Activated CD4-positive, alpha-beta T cell treated with anti-CD3 and anti-CD28 coated beads for 24 hours (primary cell): Measurements from ENCODE around the gene SCTR.

Experiments
- DNase-seq, 2 donors: peaks; one replicate each; pipeline ENCODE4 v3.0.0-alpha.2; 2020; ENCODE audit warnings: low read depth in 2 of 2

SCTR gene

DNA sequence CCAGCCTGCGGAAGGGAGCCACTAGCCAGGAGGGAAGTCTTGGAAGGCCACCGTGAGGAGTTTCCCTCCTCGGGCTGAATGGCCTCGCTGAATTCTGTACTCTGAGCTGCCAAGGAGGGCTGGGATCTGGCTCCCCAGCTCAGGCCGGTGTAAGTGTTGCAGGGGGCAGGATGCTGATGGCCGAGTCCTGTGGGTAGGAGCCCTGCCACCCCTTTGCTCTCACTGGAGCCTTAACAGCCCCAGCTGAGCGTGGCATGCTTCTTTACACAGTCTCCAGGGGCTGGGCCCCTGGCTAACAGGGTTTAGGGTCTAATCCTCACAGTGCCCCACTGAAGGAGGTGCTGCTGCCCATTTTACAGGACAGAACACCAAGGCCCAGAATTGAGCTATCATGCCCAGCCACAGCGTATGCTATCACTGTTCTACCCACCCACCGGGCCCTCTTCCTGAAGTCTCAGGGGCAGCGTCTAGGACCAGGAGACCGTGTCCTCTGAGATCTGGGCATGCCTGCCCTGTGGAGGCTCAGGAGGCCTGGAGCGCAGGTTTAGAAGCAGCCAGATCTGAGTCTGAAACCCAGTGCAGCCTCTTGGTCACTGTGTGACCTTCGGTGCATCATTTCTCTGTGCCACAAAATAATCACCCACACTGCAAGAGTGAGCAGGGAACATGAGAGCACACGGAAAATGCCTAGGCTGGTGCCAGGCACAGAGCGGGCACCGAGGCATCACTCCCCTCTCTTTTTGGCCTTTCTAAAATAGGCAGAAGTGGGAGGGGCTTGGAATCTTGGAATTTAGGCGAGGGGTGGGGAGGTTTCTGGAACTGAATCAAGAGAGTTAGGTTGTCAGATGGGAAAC is 49.7 kb downstream of the SCTR start:
- no peak for DNase-seq

DNA sequence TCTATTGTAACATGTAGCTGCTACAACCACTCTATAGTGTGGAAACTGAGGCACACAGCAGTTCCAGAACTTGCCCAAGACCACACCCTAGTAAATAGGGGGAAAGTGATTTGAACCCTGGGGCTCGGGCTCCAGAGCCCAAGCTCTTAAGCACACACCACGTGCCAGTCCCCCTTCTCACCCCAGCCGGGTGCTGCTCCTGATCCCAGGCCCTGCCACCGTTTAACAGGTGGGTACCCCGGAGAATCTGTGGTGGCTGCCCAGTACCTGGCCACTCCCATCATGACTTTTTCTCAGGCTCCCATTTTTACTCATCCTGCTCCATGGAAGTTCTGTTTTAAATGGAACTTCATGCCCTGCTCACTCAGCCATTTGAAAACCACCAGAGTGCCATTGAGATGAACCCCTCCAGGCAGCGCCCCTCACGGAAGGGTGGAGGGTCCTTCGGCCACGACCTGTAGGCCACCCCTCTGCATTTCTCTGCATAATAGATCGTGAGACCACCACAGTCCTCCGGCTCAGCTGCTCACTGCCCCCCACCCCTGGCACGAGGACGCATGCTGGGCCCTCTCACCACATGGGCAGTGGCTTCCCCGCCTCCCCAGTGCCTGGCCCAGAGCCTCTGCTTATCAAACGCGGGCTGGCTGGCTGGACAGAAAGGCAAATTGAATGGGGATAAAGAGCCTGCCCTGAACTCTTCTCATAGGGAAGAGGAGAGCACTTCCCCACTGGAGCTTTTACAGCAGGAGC is 50.5 kb downstream of the SCTR start:
- DNase-seq = no peak

- DNase-seq = no peak
These were observed 51.5 kb downstream of the SCTR start for GRCh38 chr2:119472749-119473148.

DNA sequence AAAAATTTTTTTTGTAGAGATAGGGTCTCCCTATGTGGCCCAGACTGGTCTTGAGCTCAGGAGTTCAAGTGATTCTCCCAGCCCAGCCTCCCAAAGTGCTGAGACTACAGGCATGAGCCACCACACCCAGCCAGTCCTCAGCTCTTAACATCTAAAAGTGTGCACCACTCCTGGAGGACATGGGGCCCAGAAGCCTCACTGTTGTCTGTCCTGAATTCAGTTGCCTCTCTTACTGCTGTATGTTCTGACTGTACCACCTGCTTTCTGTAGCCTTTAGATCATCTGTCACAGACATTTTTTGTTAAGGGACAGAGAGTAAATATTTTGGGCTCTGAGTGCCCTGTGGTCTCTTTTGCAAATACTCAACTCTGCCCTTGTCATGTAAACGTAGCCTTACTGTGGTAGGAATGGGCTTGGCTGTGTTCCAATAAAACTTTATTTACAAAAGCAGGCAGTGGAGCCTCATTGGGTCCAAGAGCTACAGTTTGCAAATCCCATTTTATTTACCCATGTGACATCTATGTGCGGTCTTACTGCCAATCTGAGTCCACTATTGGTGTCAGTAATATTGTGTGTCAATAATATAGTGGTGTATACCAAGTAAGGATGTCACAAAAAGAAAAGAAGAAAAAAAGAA is 54.5 kb downstream of the SCTR start:
- no peak for DNase-seq

DNA sequence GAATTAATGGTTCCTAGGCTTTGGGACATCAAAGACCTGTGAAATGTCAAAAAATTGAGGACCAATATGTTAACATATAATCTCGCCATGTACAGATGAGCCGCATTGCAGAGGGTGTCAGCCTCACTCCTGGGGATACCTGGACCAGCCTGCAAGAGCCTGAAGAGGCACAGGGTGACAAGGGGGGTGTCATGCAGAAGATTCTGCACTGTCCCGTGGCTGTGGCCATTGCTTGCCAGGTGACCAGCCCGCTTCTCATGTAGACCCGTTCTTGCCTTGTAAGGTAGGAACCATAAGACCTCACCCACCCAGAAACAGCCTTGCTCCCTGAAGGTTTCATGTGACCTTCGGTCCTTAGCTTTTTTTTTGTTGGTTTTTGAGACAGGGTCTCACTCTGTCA is 55.2 kb downstream of the SCTR start:
- no peak for DNase-seq

GRCh38 chr2:119468154-119468955 is 55.9 kb downstream of the SCTR start:
- no peak for DNase-seq

DNA sequence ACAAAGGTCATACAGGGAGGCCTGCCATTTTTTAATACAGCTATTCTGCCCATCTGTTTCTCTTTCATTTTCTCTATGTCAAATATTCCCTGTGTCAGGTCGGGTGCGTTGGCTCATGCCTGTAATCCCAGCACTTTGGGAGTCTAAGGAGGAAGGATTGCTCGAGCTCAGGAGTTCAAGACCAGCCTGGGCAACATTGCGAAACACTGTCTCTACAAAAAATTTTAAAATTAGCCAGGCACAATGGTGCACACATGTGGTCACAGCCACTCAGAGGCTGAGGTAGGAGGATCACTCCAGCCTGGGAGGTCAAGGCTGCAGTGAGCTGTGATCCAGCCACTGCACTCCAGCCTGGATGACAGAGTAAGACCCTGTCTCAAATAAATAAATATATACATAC is 57.9 kb downstream of the SCTR start:
- no peak for DNase-seq

DNA sequence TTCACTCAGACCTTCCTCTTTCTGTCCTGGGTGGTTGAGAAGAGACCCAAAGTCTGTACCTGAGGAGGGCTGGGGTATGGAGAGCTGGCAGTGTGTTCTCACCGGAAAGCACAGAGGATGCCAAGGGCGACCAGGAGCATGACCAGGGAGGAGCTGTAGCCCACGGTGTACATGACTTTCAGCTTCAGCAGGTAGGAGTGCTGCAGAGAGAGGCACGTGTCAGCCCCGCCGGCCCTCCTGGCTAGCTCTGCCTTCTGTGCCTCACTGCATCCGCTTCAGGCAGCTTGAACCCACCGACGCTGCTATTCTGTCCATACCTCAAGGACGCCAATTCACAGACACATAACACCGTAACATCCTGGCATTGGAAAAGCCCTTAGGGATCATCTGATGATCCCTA is 58.6 kb downstream of the SCTR start:
- DNase-seq = no peak

DNA sequence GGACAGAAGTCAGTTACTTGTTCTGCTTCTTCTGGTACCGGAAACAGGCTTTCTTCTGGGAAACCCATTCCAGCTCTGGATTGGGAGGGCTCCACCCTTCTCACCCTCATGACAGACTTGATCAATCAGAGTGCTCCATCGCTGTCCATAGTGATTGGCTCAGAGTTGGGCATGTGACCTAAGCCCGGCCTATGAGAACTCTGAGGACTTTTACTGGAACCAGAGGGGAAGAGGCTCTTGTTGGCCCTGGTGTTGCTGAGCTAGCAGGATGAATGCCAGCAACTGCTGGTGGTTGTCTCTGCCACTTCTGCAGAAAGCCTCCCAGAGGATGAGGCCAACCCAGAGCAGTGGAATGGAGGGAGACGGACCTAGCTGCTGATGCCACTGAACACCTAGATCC is 59.3 kb downstream of the SCTR start:
- DNase-seq = no peak

GRCh38 chr2:119463990-119464389 is 60.3 kb downstream of the SCTR start:
- no peak for DNase-seq

DNA sequence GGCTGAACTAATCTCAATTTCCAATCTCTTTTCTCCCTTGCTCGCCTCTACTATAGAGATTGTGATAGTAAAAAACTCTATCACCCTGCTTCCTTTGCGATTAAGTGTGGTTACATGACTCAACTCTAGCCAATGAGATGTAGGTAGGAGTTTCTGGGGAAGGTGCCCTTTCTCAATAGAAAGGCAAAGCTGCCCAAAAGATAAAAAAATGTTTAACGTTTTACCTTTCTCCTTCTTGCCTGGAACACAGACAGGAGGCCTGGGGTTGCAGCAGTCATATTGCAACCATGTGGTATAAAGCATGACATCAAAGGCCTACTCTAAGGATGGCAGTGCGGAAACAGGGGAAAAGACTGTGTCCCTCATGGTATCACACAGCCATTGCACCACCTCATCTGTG is 61.1 kb downstream of the SCTR start:
- no peak for DNase-seq

GRCh38 chr2:119462574-119462973 is 61.7 kb downstream of the SCTR start:
- DNase-seq = no peak

GRCh38 chr2:119461811-119462210 is 62.5 kb downstream of the SCTR start:
- no peak for DNase-seq

DNA sequence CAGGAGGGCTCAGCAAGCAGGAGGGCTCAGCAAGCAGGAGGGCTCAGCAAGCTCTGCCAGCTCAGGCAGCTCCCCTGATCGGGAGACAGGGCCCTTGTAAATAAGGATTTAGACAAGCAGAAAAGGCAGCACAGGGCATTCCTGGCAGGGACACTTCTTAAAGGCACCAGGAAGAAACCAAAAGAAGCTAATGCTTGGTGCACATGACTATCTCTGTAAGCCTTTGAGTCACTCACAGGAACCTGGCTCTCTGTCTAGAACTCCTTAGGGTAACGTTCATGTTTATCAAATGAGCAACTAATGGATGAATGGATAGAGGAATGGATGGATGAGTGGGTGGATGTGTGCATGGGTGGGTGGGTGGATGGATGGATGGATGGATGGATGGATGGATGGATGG is 64.2 kb downstream of the SCTR start:
- DNase-seq = no peak

GRCh38 chr2:119455066-119455718 is 69.1 kb downstream of the SCTR start:
- no peak for DNase-seq

- DNase-seq = no peak
These were observed 70.2 kb downstream of the SCTR start for GRCh38 chr2:119453972-119454593.

- DNase-seq = no peak
These were observed 72.8 kb downstream of the SCTR start for GRCh38 chr2:119451336-119452050.

- DNase-seq = no peak
These were observed 74.8 kb downstream of the SCTR start for GRCh38 chr2:119449521-119449920.

- DNase-seq = no peak
These were observed 75.7 kb downstream of the SCTR start for GRCh38 chr2:119448427-119449141.

DNA sequence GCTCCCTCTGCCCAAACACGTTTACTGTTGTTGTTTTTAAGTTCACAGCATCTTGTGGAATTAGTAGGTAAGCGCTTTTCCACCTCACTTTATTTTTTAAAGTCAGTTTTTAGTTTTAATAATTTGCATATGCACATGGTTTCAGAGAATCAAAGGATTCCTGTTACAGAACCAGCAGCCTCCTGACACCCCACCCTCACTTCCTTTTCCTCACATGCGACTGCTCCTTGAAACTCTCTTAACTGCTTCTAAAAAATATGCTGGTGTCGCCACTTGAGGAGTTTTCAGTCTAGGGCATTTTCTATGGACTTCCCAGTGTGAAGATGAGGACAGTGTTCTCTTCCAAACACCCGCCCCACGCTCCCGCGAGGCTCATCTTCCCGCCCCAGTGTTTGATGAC is 78.2 kb downstream of the SCTR start:
- DNase-seq = no peak
